Omental fat pad (tissue), 4 donors: ENCODE data around the gene CILP2. TPM values are rescaled to one million over a fixed set of nuclear protein-coding genes. Genes with fewer than 3 reads are reported as not detected.

ENCODE experiments used
- ATAC-seq: fragments of 150-250 bp; one replicate; pipeline ENCODE4 v1.9.1; 2016; ENCODE audit warnings: mild to moderate bottlenecking, moderate library complexity; ENCODE audit not compliant: low FRiP score
- DNase-seq: peaks from one replicate; pipeline ENCODE4 v3.0.0-alpha.2; 2019; ENCODE audit warnings: low spot score
- CTCF ChIP-seq, 3 donors: fragments of 450-650 bp; IDR thresholded peaks; one replicate each; pipeline ENCODE4 v1.5.1; 2016 to 2017; ENCODE audit warnings: antibody characterized with exemption in 3 of 3, mild to moderate bottlenecking in 3 of 3, moderate library complexity in 2 of 3
- total RNA-seq, 4 donors: library from RNA; depleted of rRNA; stranded (reverse); fragments of >200 nt; gene quantifications; one replicate each; pipeline ENCODE4 v1.1.0, GENCODE V29; 2016

CILP2 gene
- total RNA-seq, 4 donors from 2014 or later = 0.28 to 2.2 (median 0.38) TPM

GRCh38 chr19:19549804-19550464, 11.9 kb downstream of the CILP2 start:
- TF ChIP-seq CTCF (IDR thresholded peaks at IDR 0.05) = no peak
- ATAC-seq (no peak), DNase-seq (no peak)

- TF ChIP-seq CTCF (IDR thresholded peaks at IDR 0.05) = no peak
- DNase-seq (no peak), ATAC-seq (no peak)
Measured at GRCh38 chr19:19550485-19550929, 12.4 kb downstream of the CILP2 start.

GRCh38 chr19:19550972-19551852, 13.1 kb downstream of the CILP2 start:
- DNase-seq (no peak), ATAC-seq (no peak)
- TF ChIP-seq CTCF (IDR thresholded peaks at IDR 0.05) = no peak

- ATAC-seq (no peak), DNase-seq (no peak)
- no peak for TF ChIP-seq CTCF (IDR thresholded peaks at IDR 0.05)
Measured at GRCh38 chr19:19551853-19552192, 13.8 kb downstream of the CILP2 start.

- ATAC-seq (no peak), DNase-seq (no peak)
Measured at GRCh38 chr19:19552798-19553197, 14.7 kb downstream of the CILP2 start.

GRCh38 chr19:19553670-19554069, 15.6 kb downstream of the CILP2 start:
- ATAC-seq (no peak), DNase-seq (no peak)
- TF ChIP-seq CTCF (IDR thresholded peaks at IDR 0.05) = no peak

More at GRCh38 chr19:19552798-19553197, 14.7 kb downstream of the CILP2 start:
- TF ChIP-seq CTCF (IDR thresholded peaks at IDR 0.05) = no peak
